HPDE6-E6E7 (cell line): ENCODE results near the gene BTRC.
"Not testable (repeated sequence)": the region's sequence is repeated elsewhere in the genome, so short reads cannot be mapped to it uniquely, and the experiment has no call there.

Source experiments
- DNase-seq: peaks from one replicate; pipeline ENCODE4 v3.0.0; 2011; ENCODE audit warnings: missing footprints; ENCODE audit errors: extremely low spot score

The BTRC gene

GRCh38 chr10:101353692-101354327, at the start of gene BTRC:
Gene BTRC, plus strand, starts transcription at chr10:101354165. Its CDS starts 16 bp downstream, at chr10:101354181.
- DNase-seq, result peak; percentile 90

DNA sequence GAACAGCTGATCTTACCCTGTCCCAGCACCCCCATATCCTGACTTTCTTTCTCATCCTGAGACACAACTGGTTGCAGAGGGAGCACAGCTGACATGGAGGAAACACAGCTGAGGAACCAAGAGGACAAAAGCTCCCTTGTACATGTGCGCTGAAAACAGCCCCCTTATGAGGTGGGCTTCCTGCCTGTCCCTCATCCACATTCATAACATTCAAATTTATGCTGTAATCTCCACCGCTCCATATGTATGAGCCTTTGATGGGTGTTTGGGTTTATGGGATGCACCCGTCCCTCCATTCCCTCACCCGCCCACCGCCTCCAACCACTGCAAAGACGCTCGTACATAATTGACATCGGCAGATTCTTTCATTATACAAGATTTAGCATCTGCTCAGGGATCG, 49.6 kb upstream of the BTRC start:
- DNase-seq, result no peak

DNA sequence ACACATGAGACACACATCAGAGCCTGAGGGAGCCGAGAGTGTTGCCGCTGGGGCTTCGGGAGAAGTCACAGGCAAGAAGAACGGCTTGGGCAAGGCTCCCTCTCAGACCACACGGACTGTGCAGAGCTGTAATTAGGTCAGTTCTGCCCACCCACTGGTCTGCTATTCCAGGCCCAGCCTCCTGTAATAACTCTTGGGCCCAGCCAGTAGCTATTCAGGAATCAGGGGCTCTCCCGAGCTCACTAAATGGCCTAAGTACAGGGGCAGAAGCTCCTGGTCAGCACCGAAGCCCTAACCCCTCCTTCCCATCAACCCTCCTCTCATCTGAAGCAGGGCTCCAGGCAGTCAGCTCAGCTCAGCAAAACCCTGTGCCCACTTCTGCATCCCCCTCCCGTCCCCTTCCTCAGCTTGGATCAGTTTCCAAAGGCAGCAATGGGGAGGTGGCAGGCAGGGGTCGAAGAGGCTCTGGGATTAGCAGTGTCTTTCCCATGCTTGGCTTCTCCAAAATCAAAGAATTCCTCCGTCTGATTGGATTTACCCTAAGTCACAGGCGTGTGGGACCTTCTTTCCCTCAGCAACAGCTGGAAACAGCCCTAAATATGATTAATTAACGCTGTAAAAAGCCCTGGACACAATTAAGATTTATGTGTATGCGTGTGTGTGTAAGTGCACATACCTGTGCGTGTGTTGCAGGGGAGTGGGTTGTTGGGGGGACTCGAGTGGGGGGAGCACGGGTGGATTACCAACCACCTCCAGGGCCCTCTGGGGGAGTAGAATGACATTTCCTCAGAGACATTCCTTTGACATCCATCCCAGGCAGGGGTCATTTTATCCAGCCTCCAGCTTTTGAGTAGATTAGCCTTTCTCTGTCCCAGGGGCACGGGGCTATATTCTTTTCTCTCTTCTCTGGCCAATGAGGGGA, 48.4 kb upstream of the BTRC start:
- no peak for DNase-seq

DNA sequence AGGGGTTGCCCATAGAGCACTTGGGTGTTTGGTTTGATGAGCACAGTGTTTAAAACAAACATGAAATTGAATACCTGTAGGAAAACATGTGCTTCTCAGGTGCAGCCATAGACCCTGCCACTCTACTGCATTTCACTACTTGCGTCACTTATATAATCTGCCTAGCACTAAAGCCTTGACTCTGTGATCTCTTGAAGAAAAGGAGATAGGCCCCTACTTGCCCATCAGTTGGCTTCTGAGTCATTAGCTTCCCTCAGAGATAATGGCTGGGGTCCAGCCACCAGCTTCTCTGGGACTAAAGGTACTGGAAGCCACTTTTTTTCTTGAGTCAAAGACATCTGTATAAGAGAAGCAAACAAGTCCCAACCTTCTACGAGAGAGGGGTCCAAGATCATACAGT, 45.9 kb upstream of the BTRC start:
- DNase-seq, result peak; percentile 27

DNA sequence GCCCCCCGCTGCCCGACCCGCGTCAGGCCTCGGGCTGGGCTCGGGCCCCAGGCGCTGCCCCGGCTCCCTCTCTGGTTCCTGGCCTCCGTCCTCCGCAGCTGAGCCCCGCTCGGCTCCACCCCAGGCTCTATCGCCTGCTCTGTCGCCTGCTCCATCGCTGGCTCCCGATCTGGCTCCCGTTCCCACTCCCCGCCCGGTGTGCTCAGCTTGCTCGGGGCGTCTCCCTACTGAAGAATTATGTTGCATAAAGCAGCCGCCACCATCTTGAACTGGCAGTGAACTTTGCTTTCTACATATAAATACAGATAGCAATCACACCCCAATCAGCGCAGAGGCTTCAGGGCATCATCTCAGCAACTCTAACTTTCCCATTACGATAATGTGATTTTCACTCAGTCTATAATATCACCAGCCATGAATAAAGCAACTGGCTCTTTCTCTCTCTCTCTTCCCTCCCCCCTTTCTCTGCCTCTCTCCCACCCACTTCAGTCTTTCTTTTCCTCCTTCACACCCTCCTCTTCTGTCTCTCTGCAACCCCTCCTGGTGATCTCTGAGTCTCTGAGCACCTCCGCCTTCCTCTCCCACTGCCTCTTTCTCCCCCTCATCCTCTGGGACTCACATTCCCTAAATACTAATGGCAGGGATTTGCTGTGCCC, 43.3 kb upstream of the BTRC start:
- DNase-seq, result no peak

- DNase-seq, result no peak
Observed at GRCh38 chr10:101311185-101312066, 42.5 kb upstream of the BTRC start.

GRCh38 chr10:101319241-101319915, 34.6 kb upstream of the BTRC start:
- no peak for DNase-seq

GRCh38 chr10:101321073-101321472, 32.9 kb upstream of the BTRC start:
- DNase-seq, result no peak

GRCh38 chr10:101322266-101323108, 31.5 kb upstream of the BTRC start:
- DNase-seq, result no peak

GRCh38 chr10:101323495-101323894, 30.5 kb upstream of the BTRC start:
- no peak for DNase-seq

GRCh38 chr10:101327454-101327853, 26.5 kb upstream of the BTRC start:
- not testable (repeated sequence) for DNase-seq

- no peak for DNase-seq
Observed at GRCh38 chr10:101329341-101330032, 24.5 kb upstream of the BTRC start.

DNA sequence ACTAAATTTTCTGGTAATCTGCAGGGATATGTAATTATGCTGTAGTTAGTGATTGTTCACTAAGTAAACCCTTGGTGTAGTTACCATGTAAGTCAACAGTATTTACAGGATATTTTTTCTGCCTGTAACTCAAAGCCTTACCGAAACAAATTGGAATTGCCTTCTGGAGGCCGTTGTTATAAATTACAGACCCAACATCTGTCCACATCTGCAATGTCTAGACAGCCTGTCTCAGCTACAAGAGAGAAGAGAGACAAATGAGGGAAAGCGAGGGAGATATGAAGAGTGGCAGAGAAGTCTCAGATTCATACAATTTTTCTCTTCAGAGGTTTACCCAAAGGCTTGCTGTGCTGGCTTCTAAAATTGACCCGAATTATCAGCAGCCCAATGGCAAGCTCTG, 23.7 kb upstream of the BTRC start:
- no peak for DNase-seq

DNA sequence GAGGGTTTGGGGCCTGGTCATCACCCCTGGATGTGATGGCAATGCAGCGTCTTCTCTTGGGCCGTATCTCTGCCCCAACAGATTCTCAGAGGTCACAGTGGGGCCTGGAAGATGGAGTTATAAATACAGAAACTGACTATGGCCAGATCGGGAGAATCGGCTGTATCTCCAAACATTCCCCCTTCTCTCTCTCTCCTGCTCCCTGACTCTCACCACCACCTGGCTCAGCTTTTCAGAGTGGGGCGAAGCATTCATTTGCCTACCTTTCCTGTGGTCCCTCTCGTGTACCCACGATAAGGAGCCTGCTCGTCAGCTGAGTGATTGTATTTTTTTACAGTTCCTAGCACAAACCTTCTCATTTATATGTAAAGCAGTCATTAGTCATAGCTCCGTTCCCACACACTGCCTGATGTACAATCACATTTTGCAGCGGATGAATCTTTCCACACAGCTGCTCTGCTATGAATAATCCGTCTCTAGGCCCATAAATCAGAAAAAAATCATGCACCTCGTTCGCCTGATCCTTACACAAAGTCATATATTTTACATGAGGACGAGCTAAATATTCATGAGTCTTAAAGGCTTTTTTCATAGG, 23.2 kb upstream of the BTRC start:
- DNase-seq, result peak; percentile 43

GRCh38 chr10:101331956-101332355, 22.0 kb upstream of the BTRC start:
- DNase-seq, result no peak

DNA sequence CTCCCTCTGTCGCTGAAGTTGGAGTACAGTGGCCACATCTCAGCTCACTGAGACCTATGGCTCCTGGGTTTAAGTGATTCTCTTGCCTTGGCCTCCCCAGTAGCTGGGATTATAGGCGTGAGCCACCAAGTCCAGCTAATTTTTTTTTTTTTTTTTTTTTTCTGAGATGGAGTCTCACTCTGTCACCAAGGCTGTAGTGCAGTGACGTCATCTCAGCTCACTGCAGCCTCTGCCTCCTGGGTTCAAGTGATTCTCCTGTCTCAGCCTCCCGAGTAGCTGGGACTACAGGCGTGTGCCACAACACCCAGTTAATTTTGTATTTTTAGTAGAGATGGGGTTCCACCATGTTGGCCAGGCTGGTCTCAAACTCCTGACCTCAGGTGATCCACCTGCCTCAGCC, 19.7 kb upstream of the BTRC start:
- DNase-seq, result not testable (repeated sequence)

GRCh38 chr10:101336382-101336781, 17.6 kb upstream of the BTRC start:
- DNase-seq, result no peak

DNA sequence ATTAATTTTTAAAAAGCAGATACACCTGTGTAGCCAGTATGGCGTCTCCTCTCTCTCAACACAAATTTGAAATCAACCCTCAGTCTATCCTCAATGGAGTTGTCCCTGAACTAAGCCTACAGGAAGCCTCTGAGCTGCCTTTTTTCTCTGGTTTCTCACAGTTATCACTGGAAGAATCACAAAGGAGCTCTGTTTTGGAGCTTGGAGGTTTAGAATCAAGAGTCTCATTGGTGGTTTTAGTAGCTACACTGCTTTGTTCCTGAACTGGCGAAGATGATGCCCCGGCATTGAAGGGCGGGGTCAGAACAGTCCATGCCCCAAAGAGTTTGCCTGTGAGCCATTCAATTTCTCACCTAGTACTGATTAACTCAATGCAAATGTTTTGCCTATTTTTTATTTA, 16.1 kb upstream of the BTRC start:
- no peak for DNase-seq

DNA sequence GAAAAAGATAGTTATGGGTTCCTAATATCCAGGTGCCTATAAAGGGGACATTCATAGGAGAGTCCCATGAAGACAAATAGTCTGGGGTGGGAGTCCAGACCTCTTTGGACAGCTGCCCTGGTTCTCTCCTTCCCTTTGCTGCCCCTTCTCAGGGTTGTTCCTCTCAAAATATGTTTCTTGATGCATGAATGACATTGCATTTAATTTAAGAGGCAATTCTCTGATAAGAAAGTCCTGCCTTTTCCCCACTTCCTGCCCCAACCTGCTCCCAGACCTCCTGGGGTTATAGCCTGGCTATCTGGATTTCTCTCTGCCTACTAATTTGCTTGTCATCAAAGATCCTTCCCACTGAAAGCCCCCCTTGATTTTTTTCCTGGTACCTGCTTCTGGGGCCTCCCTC, 12.5 kb upstream of the BTRC start:
- DNase-seq, result no peak
